AG04450 (cell line): Measurements from ENCODE around the gene PTPN22. TPM values are rescaled to one million over a fixed set of nuclear protein-coding genes. Genes with fewer than 3 reads are reported as not detected.

Experiments
- CTCF ChIA-PET: fragments of 300-600, 350-600 bp; formaldehyde crosslinking; extraction: SDS; loops from one replicate; lab custom pipeline; 2022; ENCODE audit warnings: antibody characterized with exemption, inconsistent platforms; lab: Charles Lee
- POLR2A ChIA-PET: fragments of 350-600 bp; formaldehyde crosslinking; extraction: SDS; loops from one replicate; lab custom pipeline; 2021; ENCODE audit warnings: antibody characterized with exemption, inconsistent platforms; lab: Yijun Ruan, JAX
- DNase-seq: peaks from one replicate; pipeline ENCODE4 v3.0.0-alpha.2; 2011; ENCODE audit warnings: low read depth, low spot score
- H3K27ac ChIP-seq: one replicate; pipeline ENCODE4 v1.5.1; 2012; ENCODE audit warnings: low read depth, low read length, control low read depth
- H3K27me3 ChIP-seq: one replicate; pipeline ENCODE4 v1.6.0; 2012; ENCODE audit warnings: low read length; ENCODE audit not compliant: control insufficient read depth, insufficient read depth
- H3K4me3 ChIP-seq: 2 replicates; pipeline ENCODE4 v1.5.1; 2011; ENCODE audit warnings: mild to moderate bottlenecking, low read depth, low read length, control low read depth
- H3K9me3 ChIP-seq: 2 replicates; pipeline ENCODE4 v1.5.1; 2012; ENCODE audit warnings: low read length; ENCODE audit not compliant: control insufficient read depth, insufficient read depth
- polyA plus RNA-seq: library from polyadenylated mRNA; depleted of rRNA; stranded (reverse); fragments of >200 nt; gene quantifications from 2 replicates; pipeline ENCODE4 v1.2.3, GENCODE V29; 2011
- TF ChIP-seq, protein P1 (sequence below): IDR thresholded peaks from 2 replicates; pipeline ENCODE4 v1.5.1; 2011; ENCODE audit warnings: low read depth, low read length, control low read depth, inconsistent platforms

Gene PTPN22
- polyA plus RNA-seq, 1 experiment: 0.17 TPM

DNA sequence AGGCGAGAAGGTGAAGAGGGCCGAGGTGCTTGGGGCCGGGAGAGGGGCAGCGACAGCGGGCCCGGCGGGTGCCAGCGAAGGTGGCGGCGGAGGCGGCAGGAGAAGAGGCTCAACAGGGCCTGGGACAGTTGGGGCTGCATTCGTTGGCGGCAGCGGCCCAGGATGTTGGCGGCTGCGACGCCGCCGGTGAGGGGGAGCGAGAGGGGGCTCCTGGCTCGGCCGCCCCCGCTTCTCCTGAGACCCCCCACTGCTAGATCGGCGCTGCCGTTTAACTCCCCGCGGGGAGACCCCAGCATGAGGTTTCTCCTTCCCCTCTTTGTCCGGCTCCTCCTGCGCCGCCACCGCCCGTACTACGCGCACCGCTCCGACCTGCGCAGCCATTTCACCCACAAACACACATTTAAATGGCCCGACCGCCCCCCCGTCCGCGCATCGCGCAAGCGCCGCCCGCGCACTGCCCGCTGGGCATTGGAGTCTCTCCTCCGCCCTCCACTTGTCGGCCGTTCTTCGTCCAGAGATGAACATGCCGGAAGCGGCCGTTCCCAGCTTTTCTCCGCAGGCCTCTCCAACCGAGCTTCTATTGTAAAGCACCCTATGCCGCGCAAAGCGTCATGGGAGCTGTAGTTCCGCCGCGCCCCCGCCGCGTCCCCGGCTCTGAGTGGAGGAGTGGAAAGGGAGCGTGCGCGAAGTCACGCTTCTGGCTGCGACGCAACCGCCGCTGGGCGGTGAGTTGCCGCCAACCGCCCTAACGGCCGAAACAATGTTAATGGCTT is 59.4 kb downstream of the PTPN22 start, which contains the start of gene RSBN1:
TSS of gene RSBN1 (minus strand) at position 589 of the 773 bp plus-strand sequence. CDS start at position 525, 64 bp downstream.
- CTCF ChIA-PET: interaction anchor here (0.5 to 0.9 kb wide), 3 partner anchors 24 to 702 kb away, joined by 3 to 4 read pairs (median 3); no protein-coding TSS in a partner anchor
- TF ChIP-seq, protein P1, sequence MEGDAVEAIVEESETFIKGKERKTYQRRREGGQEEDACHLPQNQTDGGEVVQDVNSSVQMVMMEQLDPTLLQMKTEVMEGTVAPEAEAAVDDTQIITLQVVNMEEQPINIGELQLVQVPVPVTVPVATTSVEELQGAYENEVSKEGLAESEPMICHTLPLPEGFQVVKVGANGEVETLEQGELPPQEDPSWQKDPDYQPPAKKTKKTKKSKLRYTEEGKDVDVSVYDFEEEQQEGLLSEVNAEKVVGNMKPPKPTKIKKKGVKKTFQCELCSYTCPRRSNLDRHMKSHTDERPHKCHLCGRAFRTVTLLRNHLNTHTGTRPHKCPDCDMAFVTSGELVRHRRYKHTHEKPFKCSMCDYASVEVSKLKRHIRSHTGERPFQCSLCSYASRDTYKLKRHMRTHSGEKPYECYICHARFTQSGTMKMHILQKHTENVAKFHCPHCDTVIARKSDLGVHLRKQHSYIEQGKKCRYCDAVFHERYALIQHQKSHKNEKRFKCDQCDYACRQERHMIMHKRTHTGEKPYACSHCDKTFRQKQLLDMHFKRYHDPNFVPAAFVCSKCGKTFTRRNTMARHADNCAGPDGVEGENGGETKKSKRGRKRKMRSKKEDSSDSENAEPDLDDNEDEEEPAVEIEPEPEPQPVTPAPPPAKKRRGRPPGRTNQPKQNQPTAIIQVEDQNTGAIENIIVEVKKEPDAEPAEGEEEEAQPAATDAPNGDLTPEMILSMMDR: no peak
- DNase-seq: peak; percentile 97
- POLR2A ChIA-PET: interaction anchor here (0.6 to 1.6 kb wide), 6 partner anchors 51 to 117 kb away, joined by 3 to 19 read pairs (median 6); partner anchors contain the start of genes AP4B1, DCLRE1B and HIPK1
- H3K9me3 ChIP-seq: no peaks in the 10 kb centered on the region; the same call in 1 of the 2 replicates
- no peaks in the 10 kb centered on the region for H3K27me3 ChIP-seq
- peak within 1 kb of the TSS; percentile 86 for H3K4me3 ChIP-seq
- H3K27ac ChIP-seq: peak within 1 kb of the TSS; percentile 70

DNA sequence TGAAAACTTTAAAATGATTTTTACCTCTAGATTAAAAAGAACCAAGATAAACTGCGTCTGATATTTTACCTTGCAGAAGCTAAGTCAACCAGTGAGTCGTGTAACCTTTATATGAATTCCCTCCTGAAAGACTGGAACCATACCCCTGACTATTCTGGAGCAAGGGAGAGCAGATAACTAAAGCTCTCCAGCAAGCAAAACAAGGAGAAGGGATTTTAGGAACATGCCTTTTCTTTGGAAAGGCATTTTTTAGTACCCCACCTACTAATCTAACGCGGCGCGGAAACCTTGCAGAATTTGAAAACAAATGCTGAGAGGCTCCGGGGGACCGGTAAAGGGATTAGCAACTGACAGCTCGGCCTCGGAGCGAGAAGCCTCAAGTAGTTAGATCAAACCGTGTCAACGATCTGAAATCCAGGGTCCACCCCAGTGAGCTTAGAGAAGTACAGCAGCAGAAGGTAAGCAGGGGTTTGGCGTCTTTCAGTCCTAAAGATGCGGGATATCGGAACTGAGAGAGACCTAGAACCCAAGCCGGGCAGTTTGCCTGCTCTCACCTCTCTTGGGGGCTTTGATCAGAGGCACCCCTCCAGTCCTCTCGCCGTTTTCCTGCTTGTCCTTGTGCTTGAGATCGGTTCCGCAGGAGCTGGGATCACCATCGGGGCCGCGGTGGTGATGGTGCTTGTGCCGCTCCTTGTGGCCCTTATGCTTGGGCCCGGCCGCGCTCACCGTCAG is 60.2 kb downstream of the PTPN22 start:
- peak overlapping the region; percentile 86 for H3K4me3 ChIP-seq
- CTCF ChIA-PET: interaction anchor here (0.9 kb wide), 2 partner anchors 24 to 702 kb away, joined by 3 read pairs; no protein-coding TSS in a partner anchor
- no peak for DNase-seq
- peak overlapping the region; percentile 70 for H3K27ac ChIP-seq
- no peaks in the 10 kb centered on the region; the same call in 1 of the 2 replicates for H3K9me3 ChIP-seq
- no peaks in the 10 kb centered on the region for H3K27me3 ChIP-seq
- TF ChIP-seq, protein P1: no peak
- POLR2A ChIA-PET: interaction anchor here (1.1 to 1.6 kb wide), 2 partner anchors 51 to 53 kb away, joined by 4 to 19 read pairs; no protein-coding TSS in a partner anchor

DNA sequence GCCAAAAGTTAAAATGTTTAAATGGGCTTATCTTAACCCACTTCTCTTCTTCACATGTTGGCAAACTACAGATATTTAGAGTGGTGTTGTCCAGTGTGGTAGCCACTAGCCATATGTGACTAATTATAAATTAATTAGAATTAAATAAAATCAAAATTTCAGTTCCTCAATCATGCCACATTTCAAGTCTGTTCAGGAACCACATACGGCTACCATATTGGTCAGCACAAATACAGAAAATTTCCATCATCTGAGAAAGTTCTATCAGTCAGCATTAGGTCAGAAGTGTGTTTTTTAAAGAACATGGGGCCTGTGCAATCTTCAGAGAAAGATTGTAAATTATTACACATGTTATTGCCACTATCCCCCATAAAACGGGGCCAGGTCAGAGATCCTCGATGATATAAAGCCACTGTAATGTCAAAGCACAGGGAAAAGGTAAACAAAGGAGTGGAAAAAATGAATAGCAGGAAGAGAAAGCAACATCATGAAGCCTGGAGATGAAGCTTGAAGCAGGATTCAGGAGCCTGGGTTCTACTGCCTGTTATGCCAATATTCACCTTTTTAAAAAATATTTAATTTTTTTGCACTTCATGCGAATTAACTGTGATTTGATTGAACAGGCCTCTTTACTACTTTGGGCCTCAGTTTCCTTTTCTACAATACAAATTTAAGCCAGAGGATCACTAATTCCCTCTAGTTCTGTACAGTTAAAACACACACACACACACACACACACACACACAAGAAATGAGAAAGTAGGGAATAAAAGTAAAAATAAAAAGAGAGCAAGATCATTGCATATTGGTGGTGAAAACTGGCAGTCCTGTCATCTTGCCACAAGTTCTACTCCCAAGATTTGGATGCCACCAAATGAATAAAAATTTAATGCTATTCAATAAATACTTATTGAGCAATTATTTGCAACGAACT is 61.6 kb downstream of the PTPN22 start:
- POLR2A ChIA-PET: interaction anchor here (0.7 kb wide), 1 partner anchor 291 kb away, joined by 4 read pairs; no protein-coding TSS in a partner anchor
- no peak for DNase-seq
- H3K9me3 ChIP-seq: no peaks in the 10 kb centered on the region; the same call in 1 of the 2 replicates
- CTCF ChIA-PET: no interaction called here
- H3K27me3 ChIP-seq: no peaks in the 10 kb centered on the region
- TF ChIP-seq, protein P1: no peak
- H3K27ac ChIP-seq: no peak overlapping the region
- peak overlapping the region; percentile 86 for H3K4me3 ChIP-seq

DNA sequence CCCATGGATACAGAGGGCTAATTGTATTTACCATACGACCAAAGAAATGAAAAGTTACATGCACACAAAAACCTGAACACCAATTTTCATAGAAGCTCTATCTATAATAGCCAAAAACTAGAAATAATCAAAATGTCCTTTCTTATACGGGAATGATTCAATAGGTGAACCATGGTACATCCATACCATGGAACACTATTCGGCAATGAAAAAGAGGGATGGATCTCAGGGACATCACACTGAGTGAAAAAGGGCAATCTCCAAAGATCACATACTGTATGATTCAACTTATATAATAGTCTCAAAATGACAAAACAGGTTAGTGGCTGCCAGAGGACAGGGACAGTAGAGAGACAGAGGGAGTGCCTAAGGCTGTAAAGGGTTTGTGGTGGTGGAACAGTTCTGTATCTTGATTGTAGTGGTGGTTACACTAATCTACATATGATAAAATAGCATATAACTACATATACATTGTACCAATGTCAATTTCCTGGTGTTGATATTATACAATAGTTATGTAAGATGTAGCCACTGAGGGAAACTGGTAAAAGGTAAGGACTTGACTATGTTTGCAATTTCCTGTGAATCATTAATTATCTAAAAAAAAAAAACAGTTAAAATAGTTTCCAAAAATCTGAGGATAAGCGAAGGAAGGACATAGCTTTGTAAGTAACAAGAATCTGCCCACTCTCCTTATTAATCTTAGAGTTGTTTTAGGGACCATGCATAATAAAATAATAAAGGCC is 62.9 kb downstream of the PTPN22 start:
- ChIA-PET POLR2A (no interaction called here), CTCF (interaction anchor here (1.1 kb wide), 1 partner anchor 736 kb away, joined by 4 read pairs; the partner anchor contains the start of gene LRIG2)
- no peaks in the 10 kb centered on the region for H3K27me3 ChIP-seq
- DNase-seq: no peak
- H3K4me3 ChIP-seq: no peak overlapping the region
- TF ChIP-seq, protein P1: no peak
- no peaks in the 10 kb centered on the region; the same call in 1 of the 2 replicates for H3K9me3 ChIP-seq
- H3K27ac ChIP-seq: no peak overlapping the region
